ENCODE measurements around the gene MARCHF5.

The MARCHF5 gene

DNA sequence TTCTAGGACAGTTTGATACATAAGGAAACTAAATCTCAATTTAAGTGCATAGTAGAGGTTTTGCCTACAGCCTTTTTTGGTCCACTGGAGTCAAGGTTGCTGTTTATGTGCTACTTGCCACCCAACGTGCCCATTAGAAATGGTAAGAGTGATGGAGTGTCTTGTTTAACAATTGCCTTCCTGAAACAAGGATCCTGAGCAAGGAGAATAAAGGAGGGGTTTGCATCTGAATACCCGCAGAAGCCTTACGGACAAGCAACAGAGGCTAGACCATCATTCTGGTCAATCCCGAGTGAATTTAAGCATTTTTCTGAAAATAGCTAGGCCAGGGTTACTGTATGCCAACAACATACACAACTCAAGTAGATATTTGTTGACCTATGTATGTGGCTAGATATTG is 63.6 kb downstream of the MARCHF5 start:
- TF ChIP-seq, protein P1, sequence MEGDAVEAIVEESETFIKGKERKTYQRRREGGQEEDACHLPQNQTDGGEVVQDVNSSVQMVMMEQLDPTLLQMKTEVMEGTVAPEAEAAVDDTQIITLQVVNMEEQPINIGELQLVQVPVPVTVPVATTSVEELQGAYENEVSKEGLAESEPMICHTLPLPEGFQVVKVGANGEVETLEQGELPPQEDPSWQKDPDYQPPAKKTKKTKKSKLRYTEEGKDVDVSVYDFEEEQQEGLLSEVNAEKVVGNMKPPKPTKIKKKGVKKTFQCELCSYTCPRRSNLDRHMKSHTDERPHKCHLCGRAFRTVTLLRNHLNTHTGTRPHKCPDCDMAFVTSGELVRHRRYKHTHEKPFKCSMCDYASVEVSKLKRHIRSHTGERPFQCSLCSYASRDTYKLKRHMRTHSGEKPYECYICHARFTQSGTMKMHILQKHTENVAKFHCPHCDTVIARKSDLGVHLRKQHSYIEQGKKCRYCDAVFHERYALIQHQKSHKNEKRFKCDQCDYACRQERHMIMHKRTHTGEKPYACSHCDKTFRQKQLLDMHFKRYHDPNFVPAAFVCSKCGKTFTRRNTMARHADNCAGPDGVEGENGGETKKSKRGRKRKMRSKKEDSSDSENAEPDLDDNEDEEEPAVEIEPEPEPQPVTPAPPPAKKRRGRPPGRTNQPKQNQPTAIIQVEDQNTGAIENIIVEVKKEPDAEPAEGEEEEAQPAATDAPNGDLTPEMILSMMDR (IDR thresholded peaks at IDR 0.05; ENCODE audit: low read depth, low read length, missing control alignments), result no peak
- H3K4me3 ChIP-seq (replicated peaks; ENCODE audit: low read depth, low read length), result no peak overlapping the region
- DNase-seq (ENCODE audit: extremely low read depth, low read depth), result no peak

DNA sequence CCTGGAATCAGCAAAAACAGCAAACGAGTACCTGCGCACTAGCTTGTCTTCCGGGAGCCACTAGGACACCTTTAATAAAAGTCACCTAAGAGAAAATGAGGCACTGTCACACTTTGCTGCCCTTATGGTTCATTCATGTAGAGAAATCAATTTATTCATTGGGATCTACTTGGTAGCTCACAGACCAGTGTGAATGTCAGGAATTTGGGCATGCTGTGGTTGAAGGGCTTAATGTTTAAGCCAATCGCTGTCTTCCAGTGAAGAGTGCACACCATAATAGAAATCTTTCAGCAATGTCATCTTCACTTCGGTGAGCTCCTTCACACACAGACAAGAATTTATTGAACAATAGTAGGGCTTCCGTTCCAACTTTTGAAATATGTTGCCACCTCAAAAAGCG is 65.1 kb downstream of the MARCHF5 start:
- DNase-seq (ENCODE audit: extremely low read depth, low read depth), result no peak
- H3K4me3 ChIP-seq (replicated peaks; ENCODE audit: low read depth, low read length), result no peak overlapping the region

DNA sequence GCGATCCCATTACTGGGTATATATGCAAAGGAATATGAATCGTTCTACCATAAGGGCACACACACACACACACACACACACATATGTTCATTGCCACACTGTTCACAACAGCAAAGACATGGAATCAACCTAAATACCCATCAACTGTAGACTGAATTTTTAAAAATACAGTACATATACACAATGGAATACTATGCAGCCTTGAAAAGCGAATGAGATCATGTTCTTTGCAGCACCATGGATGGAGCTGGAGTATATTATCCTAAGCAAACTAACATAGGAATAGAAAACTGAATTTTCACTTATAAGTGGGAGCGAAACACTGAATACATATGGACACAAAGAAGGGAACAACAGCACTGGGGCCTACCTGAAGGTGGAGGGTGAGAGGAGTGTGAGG is 72.5 kb downstream of the MARCHF5 start:
- DNase-seq (ENCODE audit: extremely low read depth, low read depth), result no peak
- H3K4me3 ChIP-seq (replicated peaks; ENCODE audit: low read depth, low read length), result no peak overlapping the region
- TF ChIP-seq, protein P1 (IDR thresholded peaks at IDR 0.05; ENCODE audit: low read depth, low read length, missing control alignments), result no peak

More for the DNA sequence above, 65.1 kb downstream of the MARCHF5 start:
- TF ChIP-seq, protein P1 (IDR thresholded peaks at IDR 0.05; ENCODE audit: low read depth, low read length, missing control alignments), result no peak

DNA sequence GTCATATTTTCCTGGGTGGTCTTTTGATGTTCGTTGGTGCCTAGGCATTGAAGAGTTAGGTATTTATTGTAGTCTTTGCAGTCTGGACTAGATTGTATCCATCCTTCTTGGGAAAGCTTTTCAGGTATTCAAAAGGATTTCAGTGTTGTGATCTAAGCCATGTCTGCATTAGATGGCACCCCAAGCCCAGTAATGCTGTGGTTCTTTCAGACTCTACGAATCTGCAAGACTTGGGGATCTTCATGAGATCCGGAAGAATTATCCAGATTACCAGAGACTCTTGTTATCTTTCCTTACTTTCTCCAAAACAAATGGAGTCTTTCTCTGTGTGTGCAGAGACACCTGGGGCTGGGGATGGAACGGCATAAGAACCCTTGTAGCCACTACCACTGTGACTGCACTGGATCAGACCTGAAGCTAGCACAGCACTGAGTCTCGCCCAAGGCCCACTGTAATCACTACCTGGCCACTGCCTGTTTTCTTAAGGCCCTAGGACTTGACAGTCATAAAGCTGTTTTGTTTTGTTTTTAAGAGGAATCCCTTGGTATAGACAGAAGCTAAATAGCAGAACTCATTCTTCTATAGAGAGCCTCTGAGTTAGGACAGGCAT is 75.5 kb downstream of the MARCHF5 start:
- no peak overlapping the region for H3K4me3 ChIP-seq (replicated peaks; ENCODE audit: low read depth, low read length)
- DNase-seq (ENCODE audit: extremely low read depth, low read depth), result no peak
- TF ChIP-seq, protein P1 (IDR thresholded peaks at IDR 0.05; ENCODE audit: low read depth, low read length, missing control alignments), result no peak

DNA sequence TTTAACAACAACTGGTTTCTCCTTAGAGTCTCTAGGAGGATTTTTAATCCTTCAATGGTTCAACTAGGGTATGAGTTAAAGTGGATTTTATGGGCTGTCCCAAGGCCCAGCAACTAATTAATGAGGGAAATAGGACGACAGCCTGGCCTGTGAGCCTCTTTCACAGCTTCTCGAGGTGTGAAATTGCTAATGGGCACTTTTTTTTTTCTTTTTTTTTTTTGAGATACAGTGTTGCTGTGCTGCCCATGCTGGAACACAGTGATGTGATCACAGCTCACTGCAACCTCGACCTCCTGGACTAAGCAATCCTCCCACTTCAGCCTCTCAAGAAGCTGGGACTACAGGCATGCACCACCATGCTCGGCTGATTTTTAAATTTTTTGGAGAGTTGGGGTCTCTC is 87.0 kb downstream of the MARCHF5 start:
- DNase-seq (ENCODE audit: extremely low read depth, low read depth), result no peak
- H3K4me3 ChIP-seq (replicated peaks; ENCODE audit: low read depth, low read length), result no peak overlapping the region
- TF ChIP-seq, protein P1 (IDR thresholded peaks at IDR 0.05; ENCODE audit: low read depth, low read length, missing control alignments), result no peak

DNA sequence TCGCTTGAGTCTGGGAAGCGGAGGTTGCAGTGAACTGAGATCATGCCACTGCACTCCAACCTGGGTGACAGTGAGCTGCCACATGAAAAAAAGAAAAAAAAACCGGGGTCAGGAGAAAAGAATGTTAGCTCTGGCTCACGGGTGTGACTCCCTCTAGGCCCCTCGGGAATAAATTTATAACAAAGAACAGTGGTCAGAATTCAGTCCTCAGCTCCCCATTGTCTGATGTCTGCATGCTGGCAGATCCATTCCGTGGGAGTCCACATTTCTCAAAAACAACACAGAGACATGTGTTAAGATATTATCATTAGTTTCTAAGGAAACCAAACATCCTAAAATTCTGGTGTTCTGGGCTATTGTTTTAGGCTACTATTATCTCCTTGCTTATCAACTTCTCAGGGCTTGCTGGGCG is 90.6 kb downstream of the MARCHF5 start:
- DNase-seq (ENCODE audit: extremely low read depth, low read depth), result no peak

More for the DNA sequence above, 90.6 kb downstream of the MARCHF5 start:
- TF ChIP-seq, protein P1 (IDR thresholded peaks at IDR 0.05; ENCODE audit: low read depth, low read length, missing control alignments), result no peak
- H3K4me3 ChIP-seq (replicated peaks; ENCODE audit: low read depth, low read length), result no peak overlapping the region

All from HFF-Myc (cell line).